Mucosa of descending colon (tissue), 3 donors: ENCODE results near the gene SGMS1. TPM values are rescaled to one million over a fixed set of nuclear protein-coding genes. Genes with fewer than 3 reads are reported as not detected.
A peak's percentile ranks its signal among the peaks of the same experiment; 100 is the strongest.

ENCODE experiments used
- ATAC-seq: fragments of 200-7000 bp; cut with Tn5 transposase; one replicate; pipeline ENCODE4 v1.9.1; 2020; ENCODE audit warnings: mild to moderate bottlenecking, moderate library complexity
- DNase-seq, 3 donors: peaks; one replicate each; pipeline ENCODE4 v3.0.0-alpha.2; 2020
- H3K36me3 ChIP-seq: fragments of 200-600 bp; one replicate; pipeline ENCODE4 v1.8.0; 2021; ENCODE audit warnings: low read depth, mild to moderate bottlenecking
- H3K4me1 ChIP-seq: fragments of 200-600 bp; one replicate; pipeline ENCODE4 v1.8.0; 2021; ENCODE audit warnings: low read depth, mild to moderate bottlenecking
- H3K4me3 ChIP-seq: fragments of 200-600 bp; one replicate; pipeline ENCODE4 v1.8.0; 2021; ENCODE audit warnings: mild to moderate bottlenecking
- H3K9me3 ChIP-seq: fragments of 200-600 bp; one replicate; pipeline ENCODE4 v1.8.0; 2021; ENCODE audit warnings: mild to moderate bottlenecking
- intact Hi-C, 2 donors: fragments of 100-400 bp; cut with DNase I in 1 of 2; cut with micrococcal nuclease in 1 of 2; formaldehyde crosslinking; loops; one replicate each; pipeline versions ENCODE4 v1.11.0 to v1.11.1; 2022; cut with DNase I, micrococcal nuclease
- total RNA-seq, 3 donors: library from RNA; stranded (reverse); fragmentation: NEBNext Ultra II Directional in 2 of 3; extraction: Animal tissue kit (Norgen Biotek cat#: 25700) in 2 of 3; gene quantifications; one replicate each; pipeline versions ENCODE4 v1.2.1 to v1.2.4, GENCODE V29; 2021 to 2023
- TF ChIP-seq, protein P1 (sequence below): fragments of 200-600 bp; IDR thresholded peaks from one replicate; pipeline ENCODE4 v1.8.0; 2022; ENCODE audit warnings: antibody characterized with exemption, mild to moderate bottlenecking
- donor health status: DM: no; HTN: no; CAD: no; lungs with moderate emphysema.
- donor health status: DM: no; HTN: no; CAD: no.
- donor health status: DM: no; HTN: yes; CAD: no.

SGMS1 gene
- total RNA-seq, 3 donors from 2014 or later: 14.4 to 28.4 (median 20.0) TPM

DNA sequence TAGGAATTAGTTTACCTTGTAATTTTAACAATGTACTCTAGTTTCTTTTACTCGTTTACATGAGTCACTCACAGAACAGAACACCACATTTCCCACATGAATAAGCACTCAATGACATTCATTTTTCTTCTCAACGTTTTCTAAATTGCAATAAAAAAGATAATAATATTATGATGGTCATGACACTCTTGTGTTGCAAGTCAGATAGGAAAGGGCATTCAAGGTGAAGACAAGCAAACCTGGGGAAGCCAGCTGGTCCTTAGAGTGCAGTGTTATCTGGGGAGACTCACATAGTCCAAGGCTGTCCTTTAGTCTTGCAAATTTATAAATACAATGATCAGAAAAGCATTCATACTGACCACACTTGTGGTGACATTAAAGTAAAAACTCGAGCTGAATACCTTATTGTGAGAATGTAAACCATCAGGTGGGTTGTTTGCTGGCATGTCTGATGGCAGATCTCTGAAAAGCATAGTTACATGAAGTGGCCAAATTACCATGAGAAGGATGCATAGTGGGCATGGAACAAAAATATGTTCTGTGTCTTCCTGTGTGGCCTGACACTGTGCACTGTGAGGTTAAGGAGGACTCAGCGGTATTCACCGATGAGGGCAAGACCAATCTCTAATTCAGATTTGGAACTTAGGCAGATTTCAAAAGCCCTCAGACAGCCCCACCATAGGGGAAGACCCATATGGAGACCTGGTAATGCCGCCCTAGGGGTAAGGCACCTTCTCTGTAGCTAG is 213.5 kb downstream of the SGMS1 start:
- Histone ChIP-seq H3K4me3 (no peak overlapping the region), H3K9me3 (no peaks in the 10 kb centered on the region), H3K4me1 (no peaks in the 10 kb centered on the region), H3K36me3 (no peaks in the 10 kb centered on the region)
- no peak for DNase-seq
- intact Hi-C loops: no loop called here
- TF ChIP-seq, protein P1, sequence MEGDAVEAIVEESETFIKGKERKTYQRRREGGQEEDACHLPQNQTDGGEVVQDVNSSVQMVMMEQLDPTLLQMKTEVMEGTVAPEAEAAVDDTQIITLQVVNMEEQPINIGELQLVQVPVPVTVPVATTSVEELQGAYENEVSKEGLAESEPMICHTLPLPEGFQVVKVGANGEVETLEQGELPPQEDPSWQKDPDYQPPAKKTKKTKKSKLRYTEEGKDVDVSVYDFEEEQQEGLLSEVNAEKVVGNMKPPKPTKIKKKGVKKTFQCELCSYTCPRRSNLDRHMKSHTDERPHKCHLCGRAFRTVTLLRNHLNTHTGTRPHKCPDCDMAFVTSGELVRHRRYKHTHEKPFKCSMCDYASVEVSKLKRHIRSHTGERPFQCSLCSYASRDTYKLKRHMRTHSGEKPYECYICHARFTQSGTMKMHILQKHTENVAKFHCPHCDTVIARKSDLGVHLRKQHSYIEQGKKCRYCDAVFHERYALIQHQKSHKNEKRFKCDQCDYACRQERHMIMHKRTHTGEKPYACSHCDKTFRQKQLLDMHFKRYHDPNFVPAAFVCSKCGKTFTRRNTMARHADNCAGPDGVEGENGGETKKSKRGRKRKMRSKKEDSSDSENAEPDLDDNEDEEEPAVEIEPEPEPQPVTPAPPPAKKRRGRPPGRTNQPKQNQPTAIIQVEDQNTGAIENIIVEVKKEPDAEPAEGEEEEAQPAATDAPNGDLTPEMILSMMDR: no peak
- ATAC-seq: peak; percentile 9

DNA sequence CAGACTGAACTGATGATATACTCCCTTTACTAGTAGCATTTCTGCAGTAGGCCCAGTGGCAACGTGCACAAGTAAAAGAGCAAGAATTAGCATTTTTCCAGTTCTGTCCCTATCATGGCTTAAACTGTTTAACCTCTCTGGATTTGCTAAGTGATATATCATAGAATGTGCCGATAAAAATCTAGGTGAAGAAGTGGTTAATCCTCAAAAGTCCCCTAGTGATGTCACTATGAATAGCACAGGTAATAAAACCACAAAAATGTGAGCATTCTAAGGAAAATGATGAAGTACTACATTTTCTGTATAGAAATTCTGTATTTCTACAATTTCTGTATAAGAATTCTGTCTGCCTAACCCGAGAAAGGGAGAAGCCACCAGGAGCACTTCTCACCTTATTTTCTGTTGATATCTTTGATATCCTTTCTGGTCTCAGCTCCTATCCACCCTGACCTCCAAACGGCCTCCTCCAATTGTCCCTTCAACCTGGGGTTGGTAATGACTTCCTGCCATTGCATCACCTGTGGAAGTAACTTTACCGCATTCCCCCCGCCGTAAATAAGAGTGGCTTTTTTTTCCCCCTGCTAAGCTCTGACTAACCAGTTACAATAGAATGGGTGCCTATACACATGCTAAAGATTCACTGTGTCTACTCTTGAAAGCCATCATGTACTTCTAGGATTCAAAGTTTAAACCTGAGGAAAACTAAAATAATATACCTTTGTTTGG is 216.5 kb downstream of the SGMS1 start:
- intact Hi-C loops: no loop called here
- Histone ChIP-seq H3K9me3 (no peaks in the 10 kb centered on the region), H3K4me1 (no peaks in the 10 kb centered on the region), H3K36me3 (no peaks in the 10 kb centered on the region), H3K4me3 (no peak overlapping the region)
- ATAC-seq (no peak), DNase-seq (no peak)
- TF ChIP-seq, protein P1: no peak

DNA sequence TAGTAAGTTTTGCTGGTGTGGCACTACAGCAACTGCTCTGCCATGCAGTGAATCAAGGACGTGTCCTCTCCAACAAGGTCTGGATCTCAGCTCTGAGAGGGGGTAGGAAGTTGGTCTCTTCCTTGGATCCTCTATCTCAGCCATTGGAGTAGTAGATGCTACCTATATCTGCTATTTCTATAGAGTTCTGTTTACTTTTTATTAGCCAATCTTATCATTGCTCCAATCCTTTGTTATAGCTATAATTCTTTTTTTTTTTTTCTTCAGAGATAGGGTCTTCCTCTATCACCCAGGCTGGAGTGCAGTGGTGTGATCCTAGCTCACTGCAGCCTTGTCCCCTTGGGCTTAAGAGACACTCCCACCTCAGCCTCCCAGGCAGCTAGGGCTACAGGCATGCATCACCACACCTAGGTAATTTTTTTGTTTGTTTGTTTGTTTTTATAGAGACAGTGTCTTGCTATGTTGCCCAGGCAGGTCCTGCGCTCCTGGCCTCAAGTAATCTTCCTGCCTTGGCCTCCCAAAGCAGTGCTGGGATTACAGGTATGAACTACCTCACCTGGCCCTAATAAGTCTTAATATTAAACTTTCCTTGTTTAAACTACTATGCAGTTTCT is 217.2 kb downstream of the SGMS1 start:
- H3K36me3 ChIP-seq: no peaks in the 10 kb centered on the region
- no peak for DNase-seq
- no peaks in the 10 kb centered on the region for H3K9me3 ChIP-seq
- TF ChIP-seq, protein P1: no peak
- no peak overlapping the region for H3K4me3 ChIP-seq
- no peaks in the 10 kb centered on the region for H3K4me1 ChIP-seq
- intact Hi-C loops: no loop called here
- no peak for ATAC-seq

DNA sequence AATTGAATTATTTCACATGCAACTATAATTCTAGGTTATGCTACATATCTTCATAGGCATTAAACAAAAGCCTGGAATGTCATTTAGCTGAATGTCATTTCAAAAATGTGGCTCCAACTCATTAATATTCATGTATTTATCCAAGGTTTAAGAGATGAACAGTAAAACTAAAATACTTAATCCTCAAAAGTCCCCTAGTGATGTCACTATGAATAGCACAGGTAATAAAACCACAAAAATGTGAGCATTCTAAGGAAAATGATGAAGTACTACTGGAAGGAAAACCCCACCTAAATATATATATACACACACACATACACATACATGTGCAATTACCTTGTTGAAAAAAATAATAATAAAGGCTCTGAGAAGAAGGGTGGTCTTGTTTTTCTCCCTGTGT is 218.0 kb downstream of the SGMS1 start:
- DNase-seq (no peak), ATAC-seq (no peak)
- TF ChIP-seq, protein P1: no peak
- Histone ChIP-seq H3K4me3 (no peak overlapping the region), H3K9me3 (no peaks in the 10 kb centered on the region), H3K4me1 (no peaks in the 10 kb centered on the region), H3K36me3 (no peaks in the 10 kb centered on the region)
- intact Hi-C loops: no loop called here

DNA sequence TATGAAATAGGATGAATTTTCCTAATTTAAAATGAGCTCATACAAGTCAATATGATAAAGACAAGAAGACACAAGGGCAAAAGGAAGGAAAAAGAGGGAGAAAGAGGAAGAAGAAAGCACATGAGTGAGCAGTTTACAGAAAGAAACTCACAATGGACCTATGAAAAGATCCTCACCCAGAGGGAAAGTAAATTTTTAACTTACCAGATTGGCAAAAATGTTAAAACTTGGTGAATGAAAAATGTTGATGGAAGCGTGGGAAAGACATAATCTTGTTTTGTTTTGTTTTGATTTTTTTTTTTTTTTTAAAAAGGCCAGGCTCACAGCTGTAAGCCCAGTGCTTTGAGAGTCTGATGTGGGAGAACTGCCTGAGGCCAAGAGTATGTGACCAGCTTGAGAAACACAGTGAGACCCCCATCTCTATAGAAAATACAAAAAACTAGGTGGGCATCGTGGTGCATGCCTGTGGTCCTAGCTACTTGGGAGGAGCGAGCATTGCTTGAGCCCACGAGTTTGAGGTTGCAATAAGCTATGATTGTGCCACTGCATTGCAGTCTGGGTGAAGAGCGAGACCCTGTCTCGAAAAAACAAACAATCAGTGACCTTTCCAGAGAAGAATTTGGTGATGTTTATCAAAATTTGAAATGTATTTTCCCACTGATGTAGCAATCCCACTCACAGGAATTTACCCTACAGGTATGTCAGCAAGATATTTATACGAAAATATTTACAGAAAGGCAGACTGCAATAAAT is 219.6 kb downstream of the SGMS1 start:
- TF ChIP-seq, protein P1: no peak
- DNase-seq (no peak), ATAC-seq (no peak)
- Histone ChIP-seq H3K36me3 (no peaks in the 10 kb centered on the region), H3K9me3 (no peaks in the 10 kb centered on the region), H3K4me3 (no peak overlapping the region), H3K4me1 (no peaks in the 10 kb centered on the region)
- intact Hi-C loops: no loop called here
